SU-DHL-6 (cell line): Measurements from ENCODE around the gene AKAP8L.
A peak's percentile ranks its signal among the peaks of the same experiment; 100 is the strongest.

Experiments
- H2AFZ ChIP-seq: fragments of 200-600 bp; sonication (generic); 2 replicates; pipeline ENCODE4 v1.6.1; 2014; ENCODE audit warnings: low read depth, mild to moderate bottlenecking, moderate library complexity, mixed read lengths, antibody characterized with exemption, low read length; ENCODE audit not compliant: severe bottlenecking
- H3F3A ChIP-seq: fragments of 200-600 bp; shearing (Covaris generic); 2 replicates; pipeline ENCODE4 v1.6.0; 2016; ENCODE audit warnings: antibody characterized with exemption, mild to moderate bottlenecking; ENCODE audit not compliant: insufficient read depth
- H3K27ac ChIP-seq: fragments of 200-600 bp; sonication (generic); 2 replicates; pipeline ENCODE4 v1.5.1; 2016; ENCODE audit warnings: low read depth, mild to moderate bottlenecking, low read length, moderate library complexity, mixed read lengths
- H3K27me3 ChIP-seq: fragments of 200-600 bp; sonication (generic), shearing (Covaris generic); 2 replicates; pipeline ENCODE4 v1.6.0; 2014; ENCODE audit warnings: mild to moderate bottlenecking, low read length
- H3K36me3 ChIP-seq: fragments of 200-600 bp; sonication (generic); 2 replicates; pipeline ENCODE4 v1.6.1; 2014; ENCODE audit warnings: mild to moderate bottlenecking, low read length, mixed read lengths
- H3K4me2 ChIP-seq: fragments of 300-600, 200-600 bp; shearing (Covaris generic), sonication (generic); 2 replicates; pipeline ENCODE4 v1.6.0; 2014; ENCODE audit warnings: low read length, low read depth, mild to moderate bottlenecking; ENCODE audit not compliant: poor library complexity, severe bottlenecking
- H3K4me3 ChIP-seq: fragments of 200-600 bp; sonication (generic); 2 replicates; pipeline ENCODE4 v1.5.1; 2014; ENCODE audit warnings: antibody characterized with exemption, low read length, mild to moderate bottlenecking, mixed read lengths; ENCODE audit not compliant: insufficient read depth, poor library complexity, severe bottlenecking
- H3K79me2 ChIP-seq: fragments of 200-600 bp; sonication (generic); 2 replicates; pipeline ENCODE4 v1.6.1; 2014; ENCODE audit warnings: mild to moderate bottlenecking, low read length, moderate library complexity; ENCODE audit not compliant: insufficient read depth
- H3K9ac ChIP-seq: fragments of 200-600 bp; sonication (generic); 2 replicates; pipeline ENCODE4 v1.7.0; 2014; ENCODE audit warnings: mild to moderate bottlenecking, low read length
- H3K9me2 ChIP-seq: fragments of 200-600 bp; sonication (generic); replicated peaks from 2 replicates; pipeline ENCODE4 v1.6.1; 2014; ENCODE audit warnings: low read length; ENCODE audit not compliant: insufficient read depth
- H3K9me3 ChIP-seq: fragments of 200-600 bp; sonication (generic); 2 replicates; pipeline ENCODE4 v1.6.1; 2014; ENCODE audit warnings: low read length, mixed read lengths; ENCODE audit not compliant: insufficient read depth
- H4K20me1 ChIP-seq: fragments of 200-600 bp; sonication (generic); 2 replicates; pipeline ENCODE4 v1.6.1; 2014; ENCODE audit warnings: low read depth, mild to moderate bottlenecking, antibody characterized with exemption, low read length, moderate library complexity, mixed read lengths
- CTCF ChIP-seq: fragments of 200-600 bp; sonication (generic); IDR thresholded peaks from one replicate; pipeline ENCODE4 v1.5.1; 2017; ENCODE audit warnings: antibody characterized with exemption, mild to moderate bottlenecking, low read length, moderate library complexity; ENCODE audit not compliant: insufficient read depth, poor library complexity, severe bottlenecking
- EZH2phosphoT487 ChIP-seq: fragments of 200-600 bp; sonication (generic), shearing (Covaris generic); conservative IDR thresholded peaks from 2 replicates; pipeline ENCODE4 v1.6.1; 2018; ENCODE audit warnings: mild to moderate bottlenecking, antibody characterized with exemption, low read length, moderate library complexity, mixed read lengths

Gene AKAP8L

GRCh38 chr19:15430526-15431120 lies 11.8 kb upstream of the AKAP8L start:
- Histone ChIP-seq H3K36me3 (no peaks in the 10 kb centered on the region), H4K20me1 (no peaks in the 10 kb centered on the region; the same call in 1 of the 2 replicates), H3F3A (no peaks in the 10 kb centered on the region), H3K4me3 (no peak overlapping the region), H3K4me2 (peak overlapping the region; percentile 72), H3K27me3 (no peaks in the 10 kb centered on the region), H3K9ac (peak overlapping the region; percentile 97), H3K9me3 (no peaks in the 10 kb centered on the region), H3K27ac (no peak overlapping the region), H3K9me2 (no peaks in the 10 kb centered on the region), H3K79me2 (peaks cover 40% of the 10 kb centered on the region), H2AFZ (no peak overlapping the region)
- no peak for TF ChIP-seq EZH2phosphoT487
- TF ChIP-seq CTCF, result no peak

GRCh38 chr19:15429825-15430467 lies 11.2 kb upstream of the AKAP8L start:
- Histone ChIP-seq H3K27me3 (no peaks in the 10 kb centered on the region), H3K79me2 (peaks cover 40% of the 10 kb centered on the region), H4K20me1 (no peaks in the 10 kb centered on the region; the same call in 1 of the 2 replicates), H3K4me2 (no peak overlapping the region), H3F3A (no peaks in the 10 kb centered on the region), H3K9ac (no peak overlapping the region), H3K9me2 (no peaks in the 10 kb centered on the region), H3K36me3 (no peaks in the 10 kb centered on the region), H3K4me3 (no peak overlapping the region), H3K9me3 (no peaks in the 10 kb centered on the region), H2AFZ (no peak overlapping the region), H3K27ac (no peak overlapping the region)
- TF ChIP-seq CTCF (no peak), EZH2phosphoT487 (no peak)

- peaks cover 40% of the 10 kb centered on the region for H3K79me2 ChIP-seq
- H2AFZ ChIP-seq, result no peak overlapping the region
- no peaks in the 10 kb centered on the region; the same call in 1 of the 2 replicates for H4K20me1 ChIP-seq
- H3K9me2 ChIP-seq, result no peaks in the 10 kb centered on the region
- no peaks in the 10 kb centered on the region for H3K9me3 ChIP-seq
- no peaks in the 10 kb centered on the region for H3F3A ChIP-seq
- TF ChIP-seq EZH2phosphoT487 (no peak), CTCF (no peak)
- H3K9ac ChIP-seq, result no peak overlapping the region
- H3K4me3 ChIP-seq, result no peak overlapping the region
- H3K36me3 ChIP-seq, result no peaks in the 10 kb centered on the region
- H3K27ac ChIP-seq, result no peak overlapping the region
- no peaks in the 10 kb centered on the region for H3K27me3 ChIP-seq
- H3K4me2 ChIP-seq, result no peak overlapping the region
These were observed 10.4 kb upstream of the AKAP8L start for GRCh38 chr19:15428956-15429824.
